ENCODE measurements around the gene PRAME. TPM values are rescaled to one million over a fixed set of nuclear protein-coding genes. Genes with fewer than 3 reads are reported as not detected.

Gene PRAME
- total RNA-seq = not detected in 2 replicates

GRCh38 chr22:22558972-22559603 is at the start of gene PRAME:
Gene PRAME (minus strand): TSS chr22:22559265. CDS start chr22:22556832, 2,433 bp downstream.

DNA sequence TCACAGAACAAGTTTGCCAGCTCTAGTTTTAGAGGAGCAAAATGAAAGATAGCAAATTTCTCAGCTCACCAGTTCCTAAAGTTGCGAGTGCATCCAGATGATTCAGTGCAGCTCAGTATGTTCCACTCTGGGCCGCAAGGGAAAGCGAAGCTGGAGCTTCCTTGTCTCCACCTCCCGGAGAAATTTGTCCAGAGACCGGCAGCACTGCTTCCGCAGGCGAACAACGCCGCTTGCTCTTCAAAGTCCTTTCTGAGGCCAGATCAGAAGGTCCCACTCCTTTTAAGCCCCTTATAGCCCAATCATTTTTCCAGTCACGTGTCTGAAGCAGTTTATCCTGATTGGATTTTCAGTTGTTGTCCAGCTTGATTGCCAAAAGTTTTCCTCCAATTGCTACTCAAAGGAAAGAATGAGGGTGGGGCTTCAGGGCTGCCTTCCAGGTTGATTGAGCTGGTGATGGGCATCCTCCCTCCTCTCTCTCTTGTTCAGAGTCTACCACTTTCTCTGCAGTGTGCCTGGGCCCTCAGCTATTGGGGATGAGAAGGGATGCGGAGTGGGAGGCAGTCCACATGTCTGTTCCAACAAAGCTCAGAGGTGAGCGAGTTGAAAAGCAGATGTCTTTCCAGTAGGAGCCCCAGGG is 38.9 kb downstream of the PRAME start, which contains the start of gene ZNF280A:
Gene ZNF280A, minus strand, starts transcription at position 251 of the 637 bp plus-strand sequence. CDS start 4,640 bp downstream, outside the sequence.

DNA sequence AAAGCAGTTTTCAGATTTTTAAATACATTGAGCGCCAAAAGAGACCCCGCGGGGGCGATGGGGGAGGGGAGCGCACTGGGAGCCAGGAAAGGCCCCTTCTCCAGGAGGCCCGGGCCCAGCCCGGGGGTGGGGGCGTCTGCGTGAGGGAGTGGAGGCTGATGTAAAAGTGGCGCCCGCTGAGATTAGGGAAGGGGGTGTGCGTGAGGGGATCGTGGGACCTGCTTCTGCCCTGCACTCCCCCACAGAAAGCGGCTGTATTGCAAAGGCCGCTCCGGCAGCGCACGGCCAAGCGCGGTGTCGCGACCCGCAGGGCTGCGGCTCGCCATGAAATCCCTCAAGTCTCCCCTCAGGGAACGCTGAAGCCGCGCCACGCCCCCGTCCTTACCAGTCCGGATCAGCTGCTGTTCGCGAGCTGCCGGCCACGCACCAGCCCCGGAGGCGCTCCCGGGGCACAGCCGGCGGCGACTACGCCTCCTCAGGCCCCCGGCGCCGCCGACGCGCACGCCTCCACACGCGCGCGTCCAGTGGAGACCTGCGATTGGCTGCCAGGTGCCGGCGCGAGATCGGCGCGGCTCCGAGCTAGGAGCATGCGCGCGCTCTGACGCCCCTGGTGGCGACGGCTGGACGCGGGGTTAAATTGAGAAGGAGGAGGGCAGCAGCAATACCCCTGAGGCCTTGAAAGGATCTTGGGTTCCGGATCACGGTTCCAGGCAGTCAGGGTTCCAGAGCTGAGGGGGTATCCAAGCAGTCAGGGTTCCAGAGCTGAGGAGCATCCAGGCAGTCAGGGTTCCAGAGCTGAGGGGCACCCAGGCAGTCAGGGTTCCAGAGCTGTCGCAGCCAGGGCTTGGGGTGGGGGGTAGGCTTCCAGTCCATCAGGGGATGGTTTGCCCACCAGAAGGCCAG is 50.5 kb downstream of the PRAME start, which contains the start of gene ZNF280B:
Gene ZNF280B, minus strand, starts transcription at position 469 of the 903 bp plus-strand sequence. CDS start 19,344 bp downstream, outside the sequence.

Other genes with a start within 250 kb of the PRAME start
- gene ZNF280B, start 50.5 kb downstream of the PRAME start, total RNA-seq = 0.53 and 0.86 TPM in 2 replicates
- not detected in 2 replicates for gene ZNF280A, start 39.0 kb downstream of the PRAME start, total RNA-seq
- gene GGTLC2, start 85.3 kb upstream of the PRAME start, total RNA-seq = not detected in 2 replicates

Data from myometrial cell (primary cell).